ENCODE data around the gene KCTD18.

Gene KCTD18

GRCh38 chr2:200483729-200484198 lies 26.1 kb downstream of the KCTD18 start:
- no peak for DNase-seq

DNA sequence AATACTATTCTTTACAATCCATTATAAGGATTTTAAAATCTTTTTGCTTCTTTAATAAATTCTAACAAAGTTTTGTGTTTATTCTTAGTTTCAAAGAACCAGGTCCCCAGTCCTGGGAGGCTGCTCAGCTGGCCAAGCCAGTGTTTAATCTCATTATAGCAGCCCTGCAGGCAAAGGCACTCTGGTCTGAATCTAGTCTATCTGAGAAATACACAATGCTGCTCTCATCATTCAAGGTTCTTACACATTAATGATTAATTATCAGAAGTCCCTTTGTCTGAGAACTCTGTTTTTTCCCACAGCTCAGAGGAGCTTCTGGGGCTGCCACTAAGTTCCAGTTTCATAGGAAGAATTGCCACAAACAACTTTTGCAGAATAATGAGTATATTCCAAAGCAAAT lies 27.7 kb downstream of the KCTD18 start:
- DNase-seq, result no peak

- DNase-seq, result no peak
Measured at GRCh38 chr2:200479692-200480265, 30.1 kb downstream of the KCTD18 start.

GRCh38 chr2:200477667-200478131 lies 32.2 kb downstream of the KCTD18 start:
- DNase-seq, result no peak

DNA sequence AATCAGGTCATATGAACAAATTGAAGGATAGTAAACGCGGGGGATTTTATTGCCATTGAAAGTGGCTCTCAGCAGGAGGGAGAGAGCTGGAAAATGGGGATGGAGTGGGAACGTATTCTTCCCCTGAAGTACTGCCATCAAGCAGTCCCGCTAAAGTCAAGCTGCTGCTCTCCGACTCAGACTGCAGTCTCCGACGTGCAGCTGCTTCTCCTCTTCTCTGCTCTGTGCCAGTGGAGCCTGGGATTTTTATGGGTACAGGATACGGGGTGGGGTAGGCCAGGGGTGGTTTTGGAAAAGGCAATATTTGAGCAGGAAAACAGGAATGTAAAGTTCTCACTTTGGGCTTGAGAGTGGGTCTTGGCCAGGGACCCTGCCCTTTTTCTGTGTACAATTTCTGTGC lies 33.0 kb downstream of the KCTD18 start:
- no peak for DNase-seq

GRCh38 chr2:200475795-200476194 lies 34.1 kb downstream of the KCTD18 start:
- no peak for DNase-seq

- DNase-seq, result no peak
Measured at GRCh38 chr2:200472853-200473464, 36.9 kb downstream of the KCTD18 start.

DNA sequence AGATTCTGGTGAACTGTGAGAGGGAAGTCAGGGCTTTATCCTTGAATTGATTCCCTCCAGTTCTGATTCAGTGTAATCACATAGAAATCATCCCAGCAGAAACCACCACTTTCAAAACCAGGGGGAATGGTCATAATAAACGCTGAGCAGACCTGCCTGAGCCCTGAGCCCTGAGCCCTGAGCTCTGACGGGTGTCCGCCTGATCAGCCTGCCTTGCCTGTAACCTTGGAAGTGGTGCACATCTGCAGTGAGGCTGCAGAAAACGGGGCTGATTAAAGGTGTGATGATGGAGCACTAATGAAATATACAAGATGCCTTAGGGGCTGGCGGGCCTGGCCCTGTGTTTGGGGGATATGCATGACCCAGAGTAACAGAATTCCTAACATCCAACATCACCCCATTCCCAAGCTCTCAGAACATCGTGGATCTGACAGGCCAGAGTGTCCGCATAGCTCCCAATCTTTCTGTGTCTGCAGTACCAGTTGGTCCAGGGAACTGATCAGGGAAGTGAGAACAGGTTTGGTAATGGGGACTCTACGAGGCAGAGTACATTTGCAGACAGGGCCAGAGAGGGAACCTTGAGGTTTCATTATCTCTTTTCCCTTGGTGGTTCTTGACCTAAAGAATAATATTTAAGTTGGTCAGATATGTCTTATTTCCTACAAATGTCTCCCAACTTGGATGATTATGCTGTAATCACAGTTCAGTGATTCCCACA lies 37.8 kb downstream of the KCTD18 start:
- no peak for DNase-seq

DNA sequence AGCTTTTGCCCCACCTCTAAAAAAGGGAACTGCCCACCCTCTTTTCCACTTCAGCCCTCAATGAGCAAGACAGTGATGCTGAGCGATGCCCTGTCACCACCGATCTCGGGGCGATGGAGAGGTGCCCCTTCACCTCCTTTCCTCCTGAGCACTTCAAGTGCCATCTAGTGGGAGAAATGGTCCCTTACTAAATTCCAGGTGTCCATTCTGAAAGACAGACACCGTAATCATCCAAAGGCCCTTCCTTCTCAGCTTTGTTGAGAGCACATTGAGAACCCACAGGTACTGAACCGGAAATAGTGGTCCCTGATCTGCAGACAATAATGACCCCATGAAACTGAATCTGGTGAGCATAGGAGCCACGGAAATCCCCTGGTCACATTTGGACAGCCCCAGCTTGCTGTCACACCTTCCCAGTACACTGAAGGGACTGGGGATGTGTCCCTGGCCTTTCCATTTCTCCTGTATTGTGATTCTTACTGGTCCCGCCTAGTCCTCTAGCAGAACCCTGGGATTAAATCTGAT lies 38.5 kb downstream of the KCTD18 start:
- no peak for DNase-seq

GRCh38 chr2:200470230-200470629 lies 39.6 kb downstream of the KCTD18 start:
- no peak for DNase-seq

DNA sequence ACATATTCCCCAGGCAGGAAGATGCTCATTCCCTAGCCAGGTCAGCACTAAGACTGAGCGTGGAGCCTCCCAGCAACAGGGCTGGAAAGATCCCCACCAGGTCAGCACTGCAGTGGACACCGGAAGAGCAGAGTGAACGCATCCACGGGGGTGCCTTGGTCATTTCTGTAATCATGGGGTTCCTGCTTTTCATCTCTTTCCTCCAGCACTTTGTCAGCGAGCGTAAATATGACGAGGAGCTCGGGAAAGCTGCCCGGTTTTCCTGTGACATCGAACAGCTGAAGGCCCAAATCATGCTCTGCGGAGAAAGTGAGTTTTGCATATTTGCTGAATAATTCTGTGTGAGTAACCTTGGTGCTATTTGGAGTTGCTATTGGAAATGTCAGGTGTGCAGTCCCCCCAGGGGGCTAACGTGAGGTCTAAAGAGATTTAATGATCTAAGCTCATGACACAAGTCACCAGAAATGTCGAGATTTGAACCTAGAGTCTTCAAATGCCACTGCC lies 40.1 kb downstream of the KCTD18 start:
- no peak for DNase-seq

DNA sequence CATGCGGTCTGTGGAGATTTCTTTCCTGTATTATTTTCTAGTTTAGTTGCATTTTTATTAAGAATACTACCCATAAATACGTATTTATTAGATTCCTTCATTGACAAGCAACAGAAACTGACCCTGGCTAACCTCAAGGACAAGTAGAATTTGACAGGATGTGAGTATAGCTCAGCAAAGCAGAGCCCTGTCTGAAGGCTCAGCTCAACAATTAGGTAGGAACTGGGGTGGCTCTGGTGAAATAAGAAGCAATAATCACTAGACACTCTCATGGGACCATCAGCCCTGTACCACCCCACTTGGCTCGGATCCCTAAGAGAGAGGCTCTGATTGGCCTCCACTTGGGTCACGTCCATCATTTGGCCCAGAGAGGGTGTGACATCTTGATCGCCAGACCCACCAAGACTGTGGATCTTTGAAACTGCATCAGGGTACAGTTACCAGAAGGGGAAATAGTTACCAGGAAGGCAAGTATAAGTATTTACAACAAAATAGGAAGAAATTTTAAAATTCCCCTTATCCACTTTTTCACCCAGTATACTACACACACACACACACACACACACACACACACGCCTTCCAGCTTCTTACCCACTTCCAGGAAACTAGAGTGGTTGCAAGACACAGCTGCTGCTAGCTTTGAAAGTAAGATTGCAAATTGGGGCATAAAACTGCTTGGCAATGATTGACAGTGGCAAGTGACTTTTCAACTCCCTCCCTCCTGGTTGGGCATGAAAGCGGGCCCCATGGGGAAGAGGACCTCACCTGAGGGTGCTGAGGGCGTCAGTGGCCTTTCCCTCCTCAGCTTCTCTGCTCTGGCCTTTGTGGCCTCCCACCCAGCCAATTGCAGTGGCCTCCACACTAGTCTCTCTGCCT lies 41.8 kb downstream of the KCTD18 start:
- no peak for DNase-seq

DNA sequence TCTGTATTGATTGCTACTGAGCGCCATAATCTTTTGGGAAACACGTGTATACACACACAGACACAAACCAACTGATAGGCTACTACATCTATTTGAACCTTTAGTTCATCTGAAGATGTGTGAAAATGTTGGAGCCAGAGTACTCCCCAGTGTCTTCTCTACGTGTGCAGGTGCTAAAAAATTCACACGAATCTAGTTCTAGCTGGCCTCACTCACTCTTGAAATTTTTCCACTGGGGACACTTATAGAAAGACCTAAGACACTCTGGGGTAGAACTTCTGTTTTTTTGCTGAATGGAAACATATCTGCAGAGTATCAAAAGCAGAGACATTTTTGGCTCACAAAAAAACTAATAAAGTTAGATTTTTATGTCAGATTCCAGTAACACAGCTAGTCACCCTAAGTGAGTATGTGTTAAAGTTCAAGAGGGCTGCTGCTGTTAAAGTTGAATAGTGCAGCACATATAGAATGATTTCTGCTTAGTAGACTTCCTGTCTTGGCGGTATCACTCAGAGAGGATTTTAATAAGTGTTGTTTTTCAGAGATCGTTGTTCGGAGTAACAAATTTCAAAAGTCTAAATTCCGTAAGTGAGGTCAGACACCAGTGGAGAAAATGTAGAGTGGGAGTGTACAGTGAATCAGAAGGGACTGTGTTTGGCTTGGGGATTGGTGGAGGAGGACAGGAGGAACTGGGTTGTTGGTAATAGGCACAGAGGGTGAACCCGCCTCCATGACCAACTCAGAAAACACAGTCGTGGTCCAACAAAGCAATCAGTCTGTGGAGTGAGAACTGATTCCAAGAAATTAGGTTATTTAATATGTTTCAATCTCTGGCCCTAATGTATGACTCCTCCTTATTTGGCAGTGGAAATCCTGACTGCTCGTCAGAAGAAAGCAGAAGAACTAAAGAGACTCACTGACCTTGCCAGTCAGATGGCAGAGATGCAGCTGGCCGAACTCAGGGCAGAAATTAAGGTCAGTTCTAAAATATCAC lies 43.1 kb downstream of the KCTD18 start:
- no peak for DNase-seq

DNA sequence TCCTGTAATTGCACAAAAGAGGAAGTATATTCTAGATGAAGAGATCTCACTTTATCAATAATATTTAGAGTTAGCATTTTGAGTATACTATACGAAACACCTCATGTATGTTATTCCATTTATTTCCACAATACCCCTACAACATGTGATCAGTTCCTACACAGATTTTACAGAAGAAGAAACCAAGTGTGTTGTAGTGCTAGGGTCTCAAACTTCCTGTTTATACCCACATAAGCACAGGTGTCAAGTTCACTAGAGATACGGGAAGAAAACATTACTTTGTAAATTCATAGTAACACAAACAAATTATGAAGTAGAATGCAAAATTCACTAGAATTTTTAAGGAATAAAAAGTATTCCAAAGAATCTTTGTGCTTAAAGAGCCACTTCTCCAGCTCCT lies 46.4 kb downstream of the KCTD18 start:
- DNase-seq, result no peak

DNA sequence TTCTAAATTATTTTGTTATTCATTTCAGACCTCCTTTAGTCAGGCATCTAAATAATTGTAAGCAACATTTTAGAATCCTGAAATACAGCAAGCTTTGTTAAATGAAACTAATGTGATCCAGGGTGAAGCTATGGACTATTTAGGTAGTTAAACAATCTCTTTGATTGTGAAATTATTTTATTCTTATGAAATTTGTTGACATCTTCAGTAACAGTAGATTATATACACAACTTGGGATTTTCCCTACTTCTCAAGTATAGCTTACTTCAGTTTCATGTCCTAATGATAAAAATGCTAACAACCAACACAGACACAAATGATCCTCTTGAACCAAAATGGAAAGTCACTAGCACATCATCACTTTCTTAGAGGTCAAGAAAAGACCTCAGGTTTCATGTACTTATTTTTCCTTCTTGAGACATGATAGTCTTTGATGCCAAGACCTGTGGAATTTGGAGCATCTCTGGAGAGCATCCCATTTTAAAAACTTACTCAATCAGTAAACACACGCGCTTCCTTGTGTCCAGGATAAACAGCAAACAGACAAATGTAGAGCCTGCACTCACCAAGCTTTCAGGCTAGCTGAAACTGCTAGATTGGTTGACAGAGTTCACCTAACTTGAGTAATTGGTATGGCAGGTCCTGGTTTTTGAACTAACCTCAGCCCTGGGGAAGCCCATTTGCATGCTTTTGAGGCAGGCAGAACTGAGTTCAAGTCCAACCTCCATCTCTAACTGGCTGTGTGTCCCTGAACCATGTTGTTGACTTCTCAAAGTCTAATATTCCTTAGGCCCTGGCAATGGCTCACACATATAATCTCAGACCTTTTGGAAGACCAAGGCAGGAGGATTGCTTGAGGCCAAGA lies 47.8 kb downstream of the KCTD18 start:
- DNase-seq, result no peak

- DNase-seq, result no peak
Measured at GRCh38 chr2:200459101-200459500, 50.8 kb downstream of the KCTD18 start.

DNA sequence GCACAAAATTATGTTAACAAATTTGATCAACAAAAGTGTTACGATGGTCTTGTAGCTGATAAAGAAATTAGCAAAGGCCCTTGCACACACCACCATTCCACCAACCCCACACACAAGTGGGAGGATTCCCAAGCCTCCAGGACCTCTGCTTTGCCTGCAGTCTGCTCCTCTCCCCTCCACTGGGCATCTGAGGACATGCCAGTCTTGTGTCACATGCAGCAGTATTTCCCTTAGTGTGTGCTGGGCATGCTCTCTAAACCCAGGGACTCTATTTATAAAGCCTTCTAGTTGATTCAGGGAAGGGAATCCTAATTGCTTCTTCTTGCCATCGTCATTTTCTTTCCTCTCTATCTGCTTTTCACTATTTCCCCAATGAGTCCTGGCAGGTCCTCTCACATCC lies 53.3 kb downstream of the KCTD18 start:
- DNase-seq, result no peak

DNA sequence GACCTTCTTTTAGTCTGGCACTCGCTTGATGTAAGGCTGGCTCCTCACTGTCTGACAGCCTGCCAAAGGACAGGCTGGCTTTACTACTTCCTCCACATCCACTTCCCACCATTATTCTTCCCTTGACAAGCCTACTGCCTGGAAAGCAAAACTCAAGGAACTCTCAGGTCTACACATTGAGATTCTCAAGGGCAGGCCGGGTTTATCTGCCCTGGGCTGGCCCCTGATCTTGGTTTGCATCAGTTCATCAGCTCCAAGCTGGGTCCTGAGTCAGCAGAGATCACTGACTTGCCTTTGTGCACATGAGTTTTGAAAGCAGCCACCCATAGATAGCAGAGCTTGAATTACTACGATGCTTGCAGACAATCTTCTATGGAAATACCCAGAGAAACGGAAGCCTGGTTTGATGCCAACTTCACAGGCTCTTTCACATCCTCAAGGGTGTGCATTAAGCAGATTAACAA lies 53.9 kb downstream of the KCTD18 start:
- no peak for DNase-seq

DNA sequence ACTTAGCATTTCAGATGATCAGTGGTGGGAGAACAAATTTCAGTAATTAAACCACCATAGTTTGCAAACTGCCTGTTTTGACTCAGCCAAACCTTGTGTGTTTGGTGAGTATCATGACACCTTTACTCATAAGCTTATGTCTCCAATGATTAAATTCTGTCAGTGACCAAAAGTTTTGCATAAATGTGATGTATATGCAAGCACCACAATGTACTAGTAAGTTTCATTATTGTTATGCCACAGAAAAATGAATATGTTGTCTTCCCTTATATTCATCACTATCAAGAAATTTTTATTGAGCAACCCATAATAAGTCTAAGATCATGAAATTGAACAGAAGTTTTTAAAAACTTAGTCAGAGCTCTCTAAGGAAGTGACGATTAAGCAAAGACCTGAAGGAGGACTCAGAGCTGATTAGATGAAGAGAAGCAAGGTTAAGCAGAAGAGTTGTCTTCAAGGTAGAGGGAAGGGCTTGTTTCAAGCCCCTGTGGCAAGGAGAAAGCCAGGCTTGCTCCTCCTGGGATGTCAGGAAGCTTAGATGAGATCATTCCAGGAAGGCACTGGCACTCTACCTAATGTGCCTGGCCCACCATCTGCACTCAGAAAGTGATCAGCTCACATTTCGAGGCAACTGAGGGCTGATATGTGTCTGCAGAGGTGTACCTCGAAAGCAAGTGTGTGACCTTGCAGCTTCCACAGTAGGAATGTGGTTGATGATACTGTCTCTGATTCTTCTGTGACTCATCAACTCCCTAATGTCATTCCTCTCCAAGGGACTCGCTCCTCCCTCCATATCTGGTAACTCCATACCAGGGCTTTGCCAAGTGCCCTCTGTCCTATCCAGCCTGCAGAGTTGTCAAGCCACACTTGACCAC lies 54.7 kb downstream of the KCTD18 start:
- DNase-seq, result no peak

All from cortex of kidney (tissue), 1 donor.